ENCODE measurements around the gene SAG. TPM values are rescaled to one million over a fixed set of nuclear protein-coding genes. Genes with fewer than 3 reads are reported as not detected.

Gene SAG
- total RNA-seq, 4 donors from 2014 or later = 1.5 TPM; not detected in 3

GRCh38 chr2:233395687-233396086, 88.1 kb downstream of the SAG start:
- TF ChIP-seq POLR2A (IDR thresholded peaks at IDR 0.05) = no peak
- TF ChIP-seq POLR2AphosphoS5 (IDR thresholded peaks at IDR 0.05) = no peak
- TF ChIP-seq CTCF (IDR thresholded peaks at IDR 0.05) = no peak
- TF ChIP-seq EP300 (IDR thresholded peaks at IDR 0.05) = no peak
- ATAC-seq = no peak
- WGBS, 2 donors (ENCODE audit: low coverage in 1 of 2) = 85 to 100% methylated on average over 2 to 6 of the region's 7 CpGs
- H3K4me1 ChIP-seq = peaks cover 0 to 1% (median 0%) of the 10 kb centered on the region in 3 donors
- no peaks in the 10 kb centered on the region for H3K27me3 ChIP-seq
- H3K27ac ChIP-seq = no peak overlapping the region
- H3K9me3 ChIP-seq = no peaks in the 10 kb centered on the region
- H3K4me3 ChIP-seq = no peak overlapping the region
- peaks cover 0 to 19% of the 10 kb centered on the region in 2 donors for H3K36me3 ChIP-seq

Small RNA genes lying within 50 kb of the gene (small RNA-seq; reads per million reads assigned to genes)
- gene RF00019 (0 reads per million in 4 donors), gene SCARNA5 (116 to 240 (median 185) reads per million in 4 donors), gene SCARNA6 (16.9 to 52.7 (median 33.7) reads per million in 4 donors)

Other genes starting within 250 kb of the SAG start
- 10 to 100 TPM in 2 of 4 donors, 1 to 10 TPM in 2; 6.5 to 12.4 (median 9.3) TPM for gene INPP5D, start 247.5 kb upstream of the SAG start, total RNA-seq
- gene ATG16L1, start 56.1 kb upstream of the SAG start, total RNA-seq = 10 to 100 TPM; 24.0 to 46.1 (median 33.8) TPM
- 10 to 100 TPM in 3 of 4 donors, 1 to 10 TPM in 1; 9.1 to 21.9 (median 17.8) TPM for gene DGKD, start 46.7 kb downstream of the SAG start, total RNA-seq

Measured in gastroesophageal sphincter (tissue), 4 donors.